Stimulated activated CD4-positive, alpha-beta T cell treated with anti-CD3 and anti-CD28 coated beads, Interleukin-2, amount 100 ng/mL, for 24 hours (primary cell): ENCODE measurements around the gene AGAP6.
"Not testable (repeated sequence)": the region's sequence is repeated elsewhere in the genome, so short reads cannot be mapped to it uniquely, and the experiment has no call there.

Experiments used
- DNase-seq, 2 donors: peaks; one replicate each; pipeline ENCODE4 v3.0.0-alpha.2; 2020

Gene AGAP6

GRCh38 chr10:50025627-50026026, 37.4 kb downstream of the AGAP6 start:
- no peak for DNase-seq

GRCh38 chr10:50027195-50027594, 39.0 kb downstream of the AGAP6 start:
- no peak for DNase-seq

GRCh38 chr10:50033481-50033880, 45.3 kb downstream of the AGAP6 start:
- no peak for DNase-seq

- not testable (repeated sequence) for DNase-seq
These were observed 47.1 kb downstream of the AGAP6 start for GRCh38 chr10:50035337-50035736.

GRCh38 chr10:50044941-50045664, 56.9 kb downstream of the AGAP6 start:
- no peak for DNase-seq

GRCh38 chr10:50046457-50046856, 58.3 kb downstream of the AGAP6 start:
- not testable (repeated sequence) for DNase-seq

GRCh38 chr10:50047594-50047993, 59.4 kb downstream of the AGAP6 start:
- DNase-seq = not testable (repeated sequence)

GRCh38 chr10:50051995-50052660, 63.9 kb downstream of the AGAP6 start:
- DNase-seq = not testable (repeated sequence)

GRCh38 chr10:50052778-50053376, 64.7 kb downstream of the AGAP6 start:
- DNase-seq = not testable (repeated sequence)

- DNase-seq = not testable (repeated sequence)
These were observed 67.5 kb downstream of the AGAP6 start for GRCh38 chr10:50055494-50056292.

- not testable (repeated sequence) for DNase-seq
These were observed 68.4 kb downstream of the AGAP6 start for GRCh38 chr10:50056654-50057053.

- not testable (repeated sequence) for DNase-seq
These were observed 70.5 kb downstream of the AGAP6 start for GRCh38 chr10:50058727-50059126.

GRCh38 chr10:50059946-50060345, 71.7 kb downstream of the AGAP6 start:
- DNase-seq = not testable (repeated sequence)
